SW 1271 (cell line): ENCODE results near the gene AFF1.
"Not testable (repeated sequence)": the region's sequence is repeated elsewhere in the genome, so short reads cannot be mapped to it uniquely, and the experiment has no call there.

Experiments used
- DNase-seq, 2 experiments: peaks; one replicate each; lab custom pipeline; 2025; lab: John Stamatoyannopoulos, UW

Gene AFF1

GRCh38 chr4:87057835-87058355, 123.1 kb downstream of the AFF1 start:
- no peak for DNase-seq

- DNase-seq: no peak
These were observed 123.7 kb downstream of the AFF1 start for GRCh38 chr4:87058356-87059073.

DNA sequence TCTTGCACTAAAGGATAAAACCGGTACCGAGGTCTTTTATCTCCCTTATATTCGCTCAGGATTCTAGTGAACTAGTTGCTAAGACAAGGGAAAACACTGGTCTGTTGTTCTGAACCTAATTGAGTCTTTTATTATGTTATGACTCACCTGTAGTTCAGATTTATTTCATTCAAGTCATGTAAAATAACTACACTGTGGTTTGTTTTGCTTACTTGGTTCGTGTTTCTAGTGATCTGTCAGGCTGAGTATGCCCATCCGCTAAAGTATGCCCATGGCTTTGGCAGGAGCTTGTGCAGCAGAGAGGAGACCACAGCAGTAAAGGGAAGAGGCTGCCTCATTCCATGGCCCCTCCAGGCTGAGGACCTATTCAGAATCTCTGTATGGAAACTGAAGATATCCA, 126.1 kb downstream of the AFF1 start:
- DNase-seq: no peak

DNA sequence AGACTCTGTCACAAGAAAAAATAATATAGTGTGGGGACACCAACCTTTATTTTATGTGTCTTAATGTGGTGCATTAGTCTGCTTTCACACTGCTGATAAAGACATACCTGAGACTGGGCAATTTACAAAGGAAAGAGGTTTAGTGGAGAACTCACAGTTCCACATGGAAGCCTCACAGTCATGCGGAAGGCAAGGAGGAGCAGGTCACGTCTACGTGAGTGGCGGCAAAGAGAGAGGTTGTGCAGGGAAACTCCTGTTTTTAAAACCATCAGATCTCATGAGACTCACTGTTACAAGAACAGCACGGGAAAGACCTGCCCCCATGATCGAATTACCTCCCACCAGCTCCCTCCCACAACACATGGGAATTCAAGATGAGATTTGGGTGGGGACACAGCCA, 130.2 kb downstream of the AFF1 start:
- DNase-seq: no peak

DNA sequence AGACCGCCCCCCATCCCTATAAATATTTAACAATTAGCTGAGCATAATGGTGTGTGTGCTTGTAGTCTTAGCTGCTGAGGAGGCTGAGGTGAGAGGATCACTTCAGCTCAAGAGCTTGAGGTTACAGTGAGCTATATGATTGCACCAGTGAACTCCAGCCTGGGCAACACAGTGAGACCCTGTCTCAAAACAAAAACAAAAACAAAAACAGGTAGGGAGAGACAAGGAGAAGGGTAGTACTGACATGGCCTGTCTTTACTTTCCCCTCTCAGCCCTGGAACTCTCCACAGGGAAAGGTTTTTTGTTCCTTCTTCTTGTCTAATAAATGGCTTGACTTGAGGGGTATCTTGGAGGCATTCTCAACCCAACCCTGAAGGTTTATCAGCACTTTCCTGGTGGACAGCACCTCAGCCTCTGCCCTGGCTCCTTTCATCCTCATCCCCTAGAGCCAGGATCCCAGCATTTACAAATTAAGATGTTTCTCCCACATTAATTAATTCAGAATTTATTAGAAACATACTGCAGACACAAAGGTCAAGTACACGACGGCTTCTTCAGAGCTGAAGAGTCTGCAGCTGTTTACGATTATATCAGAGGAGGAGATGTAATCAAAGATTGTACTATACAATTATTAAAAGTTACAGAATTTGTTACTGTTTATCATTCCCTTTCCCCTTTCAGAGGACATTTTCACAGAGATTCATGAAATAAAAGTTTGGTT, 131.8 kb downstream of the AFF1 start:
- no peak for DNase-seq

DNA sequence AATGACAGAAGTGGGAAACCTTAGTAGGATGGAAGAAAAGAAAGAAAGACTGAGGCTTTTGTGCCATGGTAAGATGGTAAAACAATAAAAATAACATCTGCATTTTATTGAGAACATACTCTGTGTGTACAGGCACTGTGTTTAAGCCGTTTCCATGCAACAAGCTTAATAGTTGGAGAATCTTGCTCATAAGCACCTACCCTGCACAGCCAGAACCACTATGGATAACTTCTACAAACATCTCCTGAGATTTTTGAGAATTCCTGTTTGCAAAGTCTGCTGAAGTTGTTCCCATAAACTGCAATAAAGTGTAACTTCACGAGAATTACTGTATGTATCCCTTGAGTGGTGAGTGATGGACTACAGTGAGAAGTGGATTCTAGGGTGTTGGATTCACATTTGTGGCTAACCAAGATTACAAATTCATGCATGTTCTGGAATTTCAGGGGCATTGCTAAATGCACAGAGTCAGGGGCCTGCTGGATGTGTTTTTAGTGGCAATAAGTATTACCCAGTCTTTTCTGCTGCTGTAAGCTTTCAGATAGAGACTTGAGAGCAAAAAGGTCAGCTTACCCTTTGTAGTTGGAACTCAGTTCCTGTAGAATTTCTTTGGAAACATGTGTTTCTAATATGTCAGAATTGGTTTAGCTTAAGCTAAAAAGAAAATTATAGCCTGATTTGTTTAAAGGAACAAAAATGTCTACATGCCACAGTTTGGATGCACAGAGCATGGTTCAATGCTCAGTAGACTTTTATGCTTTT, 132.5 kb downstream of the AFF1 start:
- DNase-seq: no peak

DNA sequence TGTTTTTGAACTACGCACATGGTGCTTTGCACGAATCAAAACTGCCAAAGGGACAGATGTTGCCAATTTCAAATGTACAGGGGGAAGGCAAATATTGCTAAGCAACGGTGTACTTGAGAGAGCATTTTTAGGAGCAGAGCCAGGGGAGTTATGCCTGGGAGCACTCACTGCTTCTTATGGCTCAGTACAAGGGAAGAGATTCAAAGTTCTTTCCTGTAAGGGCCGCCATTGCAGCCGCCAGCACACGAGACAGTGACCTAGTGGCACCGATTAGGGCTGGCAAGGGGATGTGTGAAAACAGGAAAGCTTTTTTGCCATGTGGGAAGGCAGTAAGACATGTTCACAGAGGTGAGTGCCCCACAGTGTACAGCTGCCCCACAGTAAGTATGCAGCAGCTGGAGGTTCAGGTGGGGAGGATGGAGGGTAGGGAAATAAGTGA, 133.8 kb downstream of the AFF1 start:
- no peak for DNase-seq

- DNase-seq: no peak
These were observed 134.4 kb downstream of the AFF1 start for GRCh38 chr4:87069037-87069742.

DNA sequence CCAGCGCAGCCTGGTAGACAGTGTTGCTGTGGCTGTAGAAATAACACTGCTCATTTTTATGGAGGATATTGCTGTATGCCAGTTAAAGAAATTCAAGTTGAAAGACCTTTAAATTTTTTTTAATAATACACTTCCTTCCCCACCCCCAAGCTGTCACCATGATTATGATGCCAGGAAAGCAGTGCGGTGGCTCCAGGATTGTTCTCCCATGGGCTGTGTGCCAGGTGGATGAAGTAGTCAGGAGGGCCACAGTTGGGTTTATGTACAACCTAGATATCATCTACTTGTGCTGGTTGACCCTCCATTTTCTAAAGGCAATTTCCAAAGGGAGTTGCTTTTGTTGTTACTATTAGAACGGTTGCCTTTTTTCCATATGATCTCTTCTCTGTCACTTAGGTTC, 136.6 kb downstream of the AFF1 start:
- DNase-seq: no peak

GRCh38 chr4:87072545-87072944, 137.7 kb downstream of the AFF1 start:
- DNase-seq: not testable (repeated sequence)

DNA sequence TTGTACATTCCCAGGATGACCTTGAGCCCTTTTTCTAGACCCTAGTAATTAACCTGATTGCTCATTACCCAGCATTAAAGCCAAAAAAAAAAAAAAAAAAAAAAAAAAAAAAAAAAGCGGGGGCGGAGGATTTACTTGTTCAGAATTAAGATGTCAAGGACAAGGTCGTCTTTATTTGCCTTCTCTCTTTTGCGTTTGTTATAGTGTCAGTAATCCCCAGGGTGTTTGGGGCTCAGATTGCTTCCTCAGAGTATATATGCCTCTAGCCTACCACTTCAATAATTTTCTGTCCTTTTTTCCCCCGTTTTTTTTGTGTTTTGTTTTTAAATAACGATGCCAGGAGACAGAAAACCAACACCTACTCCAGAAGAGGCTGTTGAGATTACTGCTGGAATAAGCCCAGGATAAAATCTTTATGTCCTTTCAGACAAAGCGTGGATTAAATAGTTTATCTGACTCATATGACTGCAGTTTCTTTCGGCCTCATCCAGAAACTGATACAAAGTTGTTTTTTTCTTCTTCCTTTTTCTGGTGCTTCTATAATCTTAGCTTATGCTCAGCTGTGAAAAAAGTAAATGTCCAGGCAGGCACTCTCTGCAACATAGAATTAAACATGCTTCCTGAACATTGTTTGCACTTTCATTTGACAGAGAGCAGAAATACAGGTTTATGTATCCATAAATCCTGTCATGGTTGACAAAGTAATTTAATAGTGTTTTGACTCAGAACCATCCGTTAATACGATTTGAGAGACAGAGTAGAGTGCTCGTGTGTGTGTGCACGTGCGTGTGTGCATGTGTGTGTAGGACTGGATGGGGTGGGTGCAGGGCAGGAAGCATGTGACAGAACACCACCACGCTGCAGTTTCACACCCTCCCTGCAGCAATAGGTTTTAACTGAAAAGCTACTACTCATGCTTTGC, 138.6 kb downstream of the AFF1 start:
- no peak for DNase-seq

DNA sequence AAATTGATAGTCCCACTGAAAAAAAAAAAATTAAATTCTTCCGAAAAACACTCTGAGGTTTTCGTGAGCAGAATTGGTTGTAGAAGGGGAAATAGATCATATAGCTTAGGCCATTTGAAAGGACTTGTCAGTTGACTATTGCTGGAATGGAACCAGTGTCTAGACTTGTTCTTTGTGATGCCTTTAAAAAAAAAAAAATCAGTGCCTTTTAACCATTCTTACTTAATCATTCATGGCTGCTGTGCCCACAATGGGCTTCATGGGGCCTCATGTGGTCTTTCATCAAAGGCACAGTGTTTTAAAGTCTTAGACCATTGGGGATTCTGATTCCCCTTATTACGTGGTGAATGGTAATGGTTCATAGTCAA, 139.3 kb downstream of the AFF1 start:
- no peak for DNase-seq

GRCh38 chr4:87075876-87076275, 141.1 kb downstream of the AFF1 start:
- no peak for DNase-seq

DNA sequence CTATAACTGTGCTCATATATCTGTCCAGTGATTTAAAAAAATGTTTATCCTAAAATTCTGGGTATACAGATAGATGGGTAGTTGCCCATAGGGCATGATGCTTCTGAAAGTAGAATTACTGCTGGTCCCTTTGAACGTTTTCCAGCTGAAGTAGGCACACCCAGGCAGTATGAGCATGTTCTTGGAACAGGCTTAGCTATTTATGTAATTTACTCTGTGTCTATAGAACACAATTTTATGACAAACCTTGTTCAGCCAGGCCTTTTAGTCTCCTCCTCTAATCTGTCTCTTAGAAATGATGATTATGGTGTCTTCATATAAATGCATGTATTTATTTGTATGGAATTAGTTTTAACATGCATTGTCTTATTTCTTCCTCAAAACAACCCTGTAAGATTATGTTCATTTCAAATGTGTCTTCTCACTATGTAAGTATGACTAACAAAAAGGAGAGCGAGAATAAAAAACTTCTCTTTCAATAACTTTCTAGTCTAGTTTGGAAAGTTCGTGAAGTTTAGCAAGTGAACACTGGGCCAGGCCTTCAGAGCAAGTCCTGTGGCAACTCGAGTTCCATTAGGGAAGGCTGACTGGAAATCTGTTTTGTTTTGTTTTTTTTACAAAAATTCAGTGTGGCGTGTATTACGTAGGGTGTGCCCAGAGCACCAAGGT, 142.0 kb downstream of the AFF1 start:
- DNase-seq: no peak

- DNase-seq: no peak
These were observed 143.2 kb downstream of the AFF1 start for GRCh38 chr4:87077914-87078585.

- DNase-seq: no peak
These were observed 144.2 kb downstream of the AFF1 start for GRCh38 chr4:87078987-87079486.

DNA sequence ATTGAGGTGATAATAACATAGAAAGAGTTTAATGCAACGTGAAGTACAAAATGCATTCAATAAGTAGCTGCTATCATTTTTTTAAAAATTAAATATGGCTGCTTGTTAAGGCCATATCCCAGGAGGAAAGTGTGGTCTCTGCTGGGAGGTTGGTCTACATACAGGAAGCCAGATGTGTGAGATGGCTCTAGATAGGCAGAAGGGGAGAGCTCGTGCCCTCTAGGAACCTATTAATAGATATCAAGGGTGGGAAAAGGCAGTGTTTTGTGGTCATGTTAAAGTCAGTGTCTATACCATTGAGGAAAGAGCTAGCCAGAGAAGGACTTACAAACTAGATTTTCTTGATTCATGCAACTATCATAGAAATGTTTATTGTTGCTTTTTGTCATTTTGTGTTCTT, 145.2 kb downstream of the AFF1 start:
- DNase-seq: no peak

DNA sequence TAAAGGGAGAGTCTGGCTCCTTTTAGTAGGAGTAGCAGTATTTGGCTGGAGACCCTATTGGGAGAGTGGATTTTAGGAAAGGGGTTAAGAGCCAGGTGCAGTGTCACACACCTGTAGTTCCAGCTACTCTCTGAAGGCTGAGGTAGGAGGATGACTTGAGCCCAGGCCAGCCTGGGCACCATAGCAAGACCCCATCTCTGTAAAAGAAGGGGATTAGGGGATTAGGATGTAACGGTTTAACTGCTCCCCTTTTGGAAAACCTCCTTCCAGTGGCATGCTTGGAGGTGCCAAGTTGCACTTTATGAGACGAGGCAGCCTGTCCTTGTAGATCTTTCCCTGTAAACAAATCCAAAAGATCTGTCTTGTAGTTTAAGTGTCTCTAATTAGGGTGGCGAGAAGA, 145.7 kb downstream of the AFF1 start:
- DNase-seq: no peak

DNA sequence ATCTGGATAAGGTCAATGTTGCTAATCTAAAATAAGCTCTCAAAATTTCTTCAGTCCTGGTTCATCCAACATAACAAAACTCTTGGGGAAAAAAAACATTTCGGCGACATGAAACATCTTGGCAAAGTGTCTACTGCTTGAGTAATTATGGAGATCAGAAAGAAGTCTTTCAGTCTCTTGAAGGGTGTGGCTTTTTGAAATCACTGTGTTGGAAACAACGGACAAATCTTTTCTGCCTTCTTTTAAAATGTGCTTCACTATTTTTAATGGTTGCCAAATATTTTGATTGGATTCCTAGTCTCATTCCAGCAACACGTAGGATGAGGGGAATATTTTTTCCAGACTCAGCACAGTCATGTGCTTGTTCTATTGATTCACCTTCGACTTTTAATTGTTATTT, 147.0 kb downstream of the AFF1 start:
- no peak for DNase-seq

DNA sequence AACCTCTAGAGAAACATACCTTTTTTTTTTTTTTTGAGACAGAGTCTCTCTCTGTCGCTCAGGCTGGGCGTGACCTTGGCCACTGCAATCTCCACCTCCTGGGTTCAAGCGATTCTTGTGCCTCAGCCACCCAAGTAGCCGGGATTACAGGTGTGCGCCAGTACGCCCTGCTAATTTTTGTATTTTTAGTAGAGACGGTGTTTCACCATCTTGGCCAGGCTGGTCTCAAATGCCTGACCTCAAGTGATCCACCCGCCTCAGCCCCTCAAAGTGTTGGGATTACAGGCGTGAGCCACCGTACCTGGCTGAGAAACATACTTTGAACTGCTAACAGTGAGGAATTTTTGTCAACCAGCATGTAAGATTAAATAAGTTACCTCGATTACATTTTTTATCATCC, 150.9 kb downstream of the AFF1 start:
- not testable (repeated sequence) for DNase-seq
